OCI-LY3 (cell line): ENCODE data around the gene DGAT2L6.
"Not testable (repeated sequence)": the region's sequence is repeated elsewhere in the genome, so short reads cannot be mapped to it uniquely, and the experiment has no call there.

Source experiments
- EZH2phosphoT487 ChIP-seq: fragments of 200-600 bp; shearing (Covaris generic); IDR thresholded peaks from 2 replicates; pipeline ENCODE4 v1.6.1; 2018; ENCODE audit warnings: antibody characterized with exemption, mixed run types, low read depth
- TF ChIP-seq, protein P1 (sequence below): fragments of 200-600, 300-600 bp; sonication (generic); IDR thresholded peaks from 2 replicates; pipeline ENCODE4 v1.5.1; 2014; ENCODE audit warnings: antibody characterized with exemption, low read length, low read depth

DNA sequence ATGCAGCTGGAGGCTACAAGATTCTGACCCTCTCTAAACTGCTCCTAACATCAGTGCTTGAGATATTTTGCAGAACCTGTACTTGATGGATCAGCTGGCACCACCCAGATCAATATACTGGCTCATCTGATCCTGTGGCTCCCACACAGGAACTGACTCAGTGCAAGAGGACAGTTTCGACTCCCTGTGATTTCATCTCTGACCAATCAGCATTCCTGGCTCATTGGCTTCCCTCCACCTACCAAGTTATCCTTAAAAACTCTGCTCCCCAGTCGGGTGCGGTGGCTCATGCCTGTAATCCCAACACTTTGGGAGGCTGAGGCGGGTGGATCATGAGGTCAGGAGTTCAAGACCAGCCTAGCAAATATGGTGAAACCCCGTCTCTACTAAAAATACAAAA, 66.3 kb downstream of the DGAT2L6 start:
- not testable (repeated sequence) for TF ChIP-seq EZH2phosphoT487
- TF ChIP-seq, protein P1, sequence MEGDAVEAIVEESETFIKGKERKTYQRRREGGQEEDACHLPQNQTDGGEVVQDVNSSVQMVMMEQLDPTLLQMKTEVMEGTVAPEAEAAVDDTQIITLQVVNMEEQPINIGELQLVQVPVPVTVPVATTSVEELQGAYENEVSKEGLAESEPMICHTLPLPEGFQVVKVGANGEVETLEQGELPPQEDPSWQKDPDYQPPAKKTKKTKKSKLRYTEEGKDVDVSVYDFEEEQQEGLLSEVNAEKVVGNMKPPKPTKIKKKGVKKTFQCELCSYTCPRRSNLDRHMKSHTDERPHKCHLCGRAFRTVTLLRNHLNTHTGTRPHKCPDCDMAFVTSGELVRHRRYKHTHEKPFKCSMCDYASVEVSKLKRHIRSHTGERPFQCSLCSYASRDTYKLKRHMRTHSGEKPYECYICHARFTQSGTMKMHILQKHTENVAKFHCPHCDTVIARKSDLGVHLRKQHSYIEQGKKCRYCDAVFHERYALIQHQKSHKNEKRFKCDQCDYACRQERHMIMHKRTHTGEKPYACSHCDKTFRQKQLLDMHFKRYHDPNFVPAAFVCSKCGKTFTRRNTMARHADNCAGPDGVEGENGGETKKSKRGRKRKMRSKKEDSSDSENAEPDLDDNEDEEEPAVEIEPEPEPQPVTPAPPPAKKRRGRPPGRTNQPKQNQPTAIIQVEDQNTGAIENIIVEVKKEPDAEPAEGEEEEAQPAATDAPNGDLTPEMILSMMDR: not testable (repeated sequence)
